ENCODE measurements around the gene TMIGD2.
"Not testable (repeated sequence)": the region's sequence is repeated elsewhere in the genome, so short reads cannot be mapped to it uniquely, and the experiment has no call there.

TMIGD2 gene, protein sequence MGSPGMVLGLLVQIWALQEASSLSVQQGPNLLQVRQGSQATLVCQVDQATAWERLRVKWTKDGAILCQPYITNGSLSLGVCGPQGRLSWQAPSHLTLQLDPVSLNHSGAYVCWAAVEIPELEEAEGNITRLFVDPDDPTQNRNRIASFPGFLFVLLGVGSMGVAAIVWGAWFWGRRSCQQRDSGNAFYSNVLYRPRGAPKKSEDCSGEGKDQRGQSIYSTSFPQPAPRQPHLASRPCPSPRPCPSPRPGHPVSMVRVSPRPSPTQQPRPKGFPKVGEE

DNA sequence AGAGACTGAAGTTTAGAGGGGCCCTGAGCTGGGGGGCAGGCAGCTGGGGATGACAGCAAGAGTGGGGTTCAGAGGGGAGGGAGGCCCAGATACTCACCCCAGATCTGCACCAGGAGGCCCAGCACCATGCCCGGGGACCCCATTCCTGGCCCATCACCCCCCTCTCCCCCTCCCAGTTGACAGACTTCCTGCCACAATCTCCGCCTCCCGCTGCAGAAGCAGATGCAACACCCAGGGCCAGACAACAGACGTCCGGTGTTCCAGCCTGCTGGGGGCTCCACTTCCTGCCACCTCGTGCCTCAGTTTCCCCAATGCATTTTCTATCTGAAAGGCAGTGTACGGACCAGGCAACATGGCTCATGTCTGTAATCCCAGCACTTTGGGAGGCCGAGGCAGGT, at the start of gene TMIGD2:
Gene TMIGD2, minus strand, starts transcription at position 147 of the 398 bp plus-strand sequence. Its CDS starts 4 bp downstream, at position 143.
- no peak for DNase-seq (ENCODE audit: low read depth in 2 of 2, low spot score in 1 of 2)

- DNase-seq (ENCODE audit: low read depth in 2 of 2, low spot score in 1 of 2) = no peak
Observed at GRCh38 chr19:4350726-4351125, 48.5 kb upstream of the TMIGD2 start.

DNA sequence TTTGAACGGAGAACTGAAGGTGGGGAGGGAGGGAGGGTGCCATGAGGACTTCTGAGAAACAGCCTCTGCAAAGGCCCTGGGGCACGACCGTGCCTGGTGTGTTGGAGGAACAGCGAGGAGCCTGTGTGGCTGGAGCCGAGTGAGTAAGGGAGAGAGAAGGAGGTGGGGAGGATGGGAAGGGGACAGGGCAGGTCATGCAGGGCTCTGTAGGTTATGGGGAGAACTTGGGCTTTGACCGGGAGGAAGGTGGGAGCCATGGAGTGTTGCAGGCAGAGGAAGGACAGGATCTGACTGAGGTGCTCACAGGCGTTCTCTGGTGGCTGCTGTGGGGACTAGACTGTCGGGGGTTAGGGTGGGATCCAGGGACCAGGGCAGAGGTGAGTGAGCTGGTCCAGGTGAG, 47.9 kb upstream of the TMIGD2 start:
- no peak for DNase-seq (ENCODE audit: low read depth in 2 of 2, low spot score in 1 of 2)

DNA sequence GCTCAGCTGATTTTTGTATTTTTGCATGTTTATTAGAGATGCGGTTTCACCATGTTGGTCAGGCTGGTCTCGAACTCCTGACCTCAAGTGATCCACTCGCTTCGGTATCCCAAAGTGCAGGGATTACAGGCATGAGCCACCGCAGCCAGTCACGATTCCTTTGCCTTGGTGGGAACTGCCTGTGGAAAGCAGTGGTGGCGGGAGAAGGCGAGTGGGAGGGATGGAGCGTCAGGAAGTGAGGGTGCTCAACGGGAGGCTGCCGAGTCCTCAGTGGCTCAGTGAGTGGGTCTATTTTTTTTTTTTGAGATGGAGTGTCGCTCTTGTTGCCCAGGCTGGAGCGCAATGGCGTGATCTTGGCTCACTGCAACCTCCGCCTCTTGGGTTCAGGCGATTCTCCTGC, 47.0 kb upstream of the TMIGD2 start:
- not testable (repeated sequence) for DNase-seq (ENCODE audit: low read depth in 2 of 2, low spot score in 1 of 2)

- no peak for DNase-seq (ENCODE audit: low read depth in 2 of 2, low spot score in 1 of 2)
Observed at GRCh38 chr19:4347521-4347920, 45.3 kb upstream of the TMIGD2 start.

GRCh38 chr19:4346020-4346383, 43.8 kb upstream of the TMIGD2 start:
- no peak for DNase-seq (ENCODE audit: low read depth in 2 of 2, low spot score in 1 of 2)

- no peak for DNase-seq (ENCODE audit: low read depth in 2 of 2, low spot score in 1 of 2)
Observed at GRCh38 chr19:4345342-4346019, 43.3 kb upstream of the TMIGD2 start.

DNA sequence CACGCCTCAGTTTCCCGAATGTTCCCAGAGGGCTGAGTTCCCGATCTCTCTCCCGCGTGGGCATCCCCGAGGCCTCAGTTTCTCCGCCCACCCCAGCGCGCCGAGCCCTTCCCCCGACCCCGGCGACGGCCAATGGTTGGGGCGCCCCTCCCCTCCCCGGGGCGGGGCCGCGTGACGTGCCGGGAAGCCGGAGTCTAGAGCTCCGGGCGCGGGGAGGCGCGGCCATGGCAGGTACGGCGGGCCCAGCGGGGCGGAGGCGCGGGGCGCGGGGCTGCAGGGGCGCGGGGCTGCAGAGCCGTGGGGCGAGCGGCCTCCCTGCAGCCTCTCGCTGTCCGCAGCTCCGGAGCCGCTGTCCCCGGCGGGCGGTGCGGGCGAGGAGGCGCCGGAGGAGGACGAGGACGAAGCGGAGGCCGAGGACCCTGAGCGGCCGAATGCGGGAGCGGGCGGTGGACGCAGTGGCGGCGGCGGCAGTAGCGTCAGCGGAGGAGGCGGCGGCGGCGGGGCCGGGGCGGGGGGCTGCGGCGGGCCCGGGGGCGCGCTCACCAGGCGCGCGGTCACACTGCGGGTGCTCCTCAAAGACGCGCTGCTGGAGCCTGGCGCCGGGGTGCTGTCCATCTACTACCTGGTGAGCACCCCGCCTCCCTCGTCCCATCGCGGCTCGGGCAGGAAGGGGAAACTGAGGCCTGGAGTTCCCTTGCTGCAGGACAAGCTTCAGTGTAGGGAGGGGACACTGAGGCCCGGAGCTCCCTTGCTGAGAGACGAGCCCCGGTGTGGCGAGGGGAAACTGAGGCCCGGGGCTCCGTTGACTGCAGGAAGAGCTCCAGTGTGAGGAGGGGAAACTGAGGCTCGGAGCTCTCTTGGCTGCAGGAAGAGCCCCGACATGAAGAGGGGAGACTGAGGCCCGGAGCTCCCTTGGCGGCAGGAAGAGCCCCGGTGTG, 41.5 kb upstream of the TMIGD2 start, which contains the start of gene MPND:
Gene MPND, plus strand, starts transcription at position 193 of the 938 bp plus-strand sequence. Its CDS starts 32 bp downstream, at position 225.
- peak; percentile 83 to 87 for DNase-seq (ENCODE audit: low read depth in 2 of 2, low spot score in 1 of 2)

GRCh38 chr19:4342615-4343369, 40.6 kb upstream of the TMIGD2 start:
- DNase-seq (ENCODE audit: low read depth in 2 of 2, low spot score in 1 of 2) = peak; percentile 54 to 78

GRCh38 chr19:4342314-4342614, 40.1 kb upstream of the TMIGD2 start:
- DNase-seq (ENCODE audit: low read depth in 2 of 2, low spot score in 1 of 2) = no peak

GRCh38 chr19:4338441-4339355, 36.5 kb upstream of the TMIGD2 start, which contains the start of gene STAP2:
STAP2 (minus strand) TSS chr19:4338827; CDS start chr19:4338753, 74 bp downstream.
- DNase-seq (ENCODE audit: low read depth in 2 of 2, low spot score in 1 of 2) = no peak

DNA sequence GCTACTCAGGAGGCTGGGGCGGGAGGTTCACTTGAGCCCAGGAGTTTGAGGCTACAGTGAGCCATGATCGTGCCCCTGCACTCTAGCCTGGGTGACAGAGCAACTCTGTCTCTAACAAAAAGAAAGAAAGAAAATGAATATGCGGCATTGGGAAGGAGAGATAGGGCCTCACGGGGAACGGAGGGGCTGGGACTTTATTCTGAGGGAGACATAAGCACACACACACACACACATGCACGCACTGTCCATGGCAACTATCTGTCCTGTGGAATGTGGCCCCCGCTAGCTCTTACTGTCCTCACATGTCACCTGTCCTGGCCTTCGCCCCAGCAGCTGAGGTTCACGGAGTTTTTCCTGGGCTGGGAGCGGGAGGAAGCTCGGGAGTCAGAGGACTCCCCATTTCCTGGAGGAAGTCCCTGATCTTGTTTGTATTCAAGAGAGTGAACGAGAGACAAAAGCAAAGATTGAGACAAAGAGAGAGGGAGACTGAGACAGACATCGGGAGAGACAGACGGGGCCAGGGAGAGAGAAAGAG, 35.8 kb upstream of the TMIGD2 start:
- no peak for DNase-seq (ENCODE audit: low read depth in 2 of 2, low spot score in 1 of 2)

GRCh38 chr19:4334929-4335570, 32.9 kb upstream of the TMIGD2 start:
- DNase-seq (ENCODE audit: low read depth in 2 of 2, low spot score in 1 of 2) = no peak

DNA sequence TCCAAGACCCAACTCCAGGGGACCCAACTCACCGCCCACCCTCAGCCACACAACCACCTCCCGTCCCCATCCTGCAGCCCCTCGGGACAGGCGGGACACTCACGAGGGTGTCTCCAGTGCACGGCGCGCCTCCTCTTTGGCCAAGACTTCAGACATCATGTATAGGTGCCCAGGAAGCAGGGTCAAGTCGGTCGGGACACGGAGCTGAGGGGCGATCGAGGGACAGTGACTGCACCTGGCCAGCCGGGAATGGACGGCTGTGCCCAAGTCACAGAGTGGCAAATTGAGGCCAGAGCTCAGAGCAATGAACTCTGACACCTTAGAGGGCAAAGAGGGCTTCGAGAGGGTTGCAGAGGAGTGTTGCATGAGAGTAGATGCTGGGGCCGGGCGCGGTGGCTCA, 27.7 kb upstream of the TMIGD2 start:
- DNase-seq (ENCODE audit: low read depth in 2 of 2, low spot score in 1 of 2) = no peak

DNA sequence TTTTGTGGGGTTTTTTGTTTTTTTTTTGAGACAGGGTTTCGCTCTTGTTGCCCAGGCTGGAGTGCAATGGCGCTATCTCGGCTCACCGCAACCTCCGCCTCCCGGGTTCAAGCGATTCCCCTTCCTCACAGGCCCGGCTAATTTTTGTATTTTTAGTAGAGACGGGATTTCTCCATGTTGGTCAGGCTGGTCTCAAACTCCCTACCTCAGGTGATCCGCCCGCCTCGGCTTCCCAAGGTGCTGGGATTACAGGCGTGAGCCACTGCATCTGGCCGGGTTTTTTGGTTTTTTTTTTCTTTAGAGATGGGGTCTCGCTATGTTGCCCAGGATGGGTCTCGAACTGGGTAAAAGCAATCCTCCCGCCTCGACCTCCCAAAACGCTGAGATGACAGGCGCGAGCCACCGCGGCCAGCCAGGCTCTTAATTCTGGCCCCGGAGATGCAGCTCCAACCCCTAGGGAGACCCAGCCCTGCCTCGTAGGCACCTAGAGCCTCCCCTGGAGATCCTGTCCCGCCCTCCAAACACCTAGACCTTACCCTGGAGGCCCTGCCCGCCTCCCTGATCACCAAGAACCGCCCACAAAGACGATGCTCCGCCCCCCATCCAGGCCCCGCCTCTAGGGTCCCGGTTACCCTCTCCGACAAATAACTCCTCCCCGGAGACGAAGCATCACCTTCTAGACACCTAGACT, 26.9 kb upstream of the TMIGD2 start:
- not testable (repeated sequence) for DNase-seq (ENCODE audit: low read depth in 2 of 2, low spot score in 1 of 2)

GRCh38 chr19:4328243-4328990, 26.2 kb upstream of the TMIGD2 start:
- peak; percentile 82 to 98 for DNase-seq (ENCODE audit: low read depth in 2 of 2, low spot score in 1 of 2)

DNA sequence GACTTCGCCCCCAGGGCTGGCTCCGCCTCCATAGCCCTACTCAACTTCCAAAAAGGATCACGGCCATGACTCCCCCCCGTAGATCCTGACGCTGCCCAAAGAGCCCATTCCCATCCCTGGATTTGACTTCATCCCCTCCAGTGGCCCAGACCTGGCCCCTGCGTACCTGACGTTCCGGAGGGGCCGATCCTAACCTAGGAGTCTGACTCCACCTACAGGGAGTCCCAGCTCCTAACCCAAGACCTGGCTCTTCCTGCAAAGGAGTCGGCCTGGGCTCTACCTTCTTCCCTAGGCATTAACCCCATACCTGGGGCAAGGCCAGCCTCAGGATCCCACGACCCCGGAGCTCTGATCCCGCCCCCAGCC, 25.7 kb upstream of the TMIGD2 start:
- no peak for DNase-seq (ENCODE audit: low read depth in 2 of 2, low spot score in 1 of 2)
